Measurements from ENCODE around the gene RDX.

GRCh38 chr11:110147962-110148709, 148.3 kb downstream of the RDX start:
- TF ChIP-seq, protein P1, sequence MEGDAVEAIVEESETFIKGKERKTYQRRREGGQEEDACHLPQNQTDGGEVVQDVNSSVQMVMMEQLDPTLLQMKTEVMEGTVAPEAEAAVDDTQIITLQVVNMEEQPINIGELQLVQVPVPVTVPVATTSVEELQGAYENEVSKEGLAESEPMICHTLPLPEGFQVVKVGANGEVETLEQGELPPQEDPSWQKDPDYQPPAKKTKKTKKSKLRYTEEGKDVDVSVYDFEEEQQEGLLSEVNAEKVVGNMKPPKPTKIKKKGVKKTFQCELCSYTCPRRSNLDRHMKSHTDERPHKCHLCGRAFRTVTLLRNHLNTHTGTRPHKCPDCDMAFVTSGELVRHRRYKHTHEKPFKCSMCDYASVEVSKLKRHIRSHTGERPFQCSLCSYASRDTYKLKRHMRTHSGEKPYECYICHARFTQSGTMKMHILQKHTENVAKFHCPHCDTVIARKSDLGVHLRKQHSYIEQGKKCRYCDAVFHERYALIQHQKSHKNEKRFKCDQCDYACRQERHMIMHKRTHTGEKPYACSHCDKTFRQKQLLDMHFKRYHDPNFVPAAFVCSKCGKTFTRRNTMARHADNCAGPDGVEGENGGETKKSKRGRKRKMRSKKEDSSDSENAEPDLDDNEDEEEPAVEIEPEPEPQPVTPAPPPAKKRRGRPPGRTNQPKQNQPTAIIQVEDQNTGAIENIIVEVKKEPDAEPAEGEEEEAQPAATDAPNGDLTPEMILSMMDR (IDR thresholded peaks at IDR 0.05; ENCODE audit: low read length): no peak
- no peak for TF ChIP-seq EZH2 (IDR thresholded peaks at IDR 0.05; ENCODE audit: borderline replicate concordance, low read length)

Data from OCI-LY1 (cell line).